Kidney (tissue), 14 donors: Measurements from ENCODE around the gene INTS14. TPM values are rescaled to one million over a fixed set of nuclear protein-coding genes. Genes with fewer than 3 reads are reported as not detected.
"Not testable (repeated sequence)": the region's sequence is repeated elsewhere in the genome, so short reads cannot be mapped to it uniquely, and the experiment has no call there.

Source experiments
- DNase-seq, 5 donors: peaks; one replicate each; pipeline ENCODE4 v3.0.0-alpha.2; 2013 to 2020
- FAIRE-seq: peaks from 2 replicates; lab custom pipeline; 2012; peaks lifted over from hg19 to GRCh38; lab: Jason Lieb, UNC
- H3K27ac ChIP-seq, 2 donors: one replicate each; pipeline ENCODE4 v1.7.0; 2013; ENCODE audit warnings: low read depth in 2 of 2, low read length in 2 of 2, inconsistent platforms in 1 of 2
- H3K27me3 ChIP-seq: one replicate; pipeline ENCODE4 v1.7.1; 2013; ENCODE audit warnings: low read length, inconsistent platforms; ENCODE audit not compliant: control insufficient read depth, insufficient read depth
- H3K36me3 ChIP-seq, 3 donors: one replicate each; pipeline versions ENCODE4 v1.7.0 to v1.7.1; 2013; ENCODE audit warnings: low read length in 3 of 3, control low read depth in 1 of 3, inconsistent platforms in 1 of 3; ENCODE audit not compliant: insufficient read depth in 3 of 3, control insufficient read depth in 2 of 3
- H3K4me1 ChIP-seq, 3 donors: one replicate each; pipeline versions ENCODE4 v1.7.0 to v1.7.1; 2013; ENCODE audit warnings: low read length in 3 of 3, inconsistent platforms in 1 of 3, low read depth in 1 of 3; ENCODE audit not compliant: control insufficient read depth in 2 of 3, insufficient read depth in 2 of 3
- H3K4me3 ChIP-seq, 3 donors: one replicate each; pipeline versions ENCODE4 v1.7.0 to v1.8.1; 2013; ENCODE audit warnings: low read length in 3 of 3, control low read depth in 1 of 3, inconsistent platforms in 1 of 3
- H3K9ac ChIP-seq, 3 donors: one replicate each; pipeline versions ENCODE4 v1.7.0 to v1.7.1; 2013; ENCODE audit warnings: low read length in 3 of 3, control low read depth in 1 of 3, inconsistent platforms in 1 of 3
- H3K9me3 ChIP-seq, 3 donors: one replicate each; pipeline versions ENCODE4 v1.7.0 to v1.7.1; 2013; ENCODE audit warnings: low read length in 3 of 3, control low read depth in 1 of 3, inconsistent platforms in 1 of 3; ENCODE audit not compliant: control insufficient read depth in 2 of 3, insufficient read depth in 1 of 3
- CTCF ChIP-seq: IDR thresholded peaks from 3 replicates; pipeline ENCODE4 v1.5.1; 2012; ENCODE audit warnings: mild to moderate bottlenecking, moderate library complexity, borderline replicate concordance; ENCODE audit not compliant: insufficient read depth; ENCODE audit errors: extremely low read depth
- intact Hi-C: fragments of 100-400 bp; cut with DNase I; formaldehyde crosslinking; loops from one replicate; pipeline ENCODE4 v1.11.1; 2022
- polyA plus RNA-seq: library from polyadenylated mRNA; stranded (reverse); fragments of 350-450 nt; fragmentation: Illumina TruSeq; extraction: RNeasy Lipid Tissue Mini Kit (QIAGEN cat#74804); gene quantifications from one replicate; pipeline ENCODE4 v1.2.3, GENCODE V29; 2014; ENCODE audit warnings: low read depth, low replicate concordance; ENCODE audit not compliant: insufficient read depth
- total RNA-seq: library from RNA; stranded (reverse); fragmentation: NEBNext Ultra II Directional; extraction: Animal tissue kit (Norgen Biotek cat#: 25700); gene quantifications from one replicate; pipeline ENCODE4 v1.2.1, GENCODE V29; 2021
- donor health status: control.
- donor health status: control.
- donor health status: control.
- donor health status: control.
- donor health status: control.
- donor health status: DM: yes; HTN: yes; CAD: no.
- donor health status: Normal renal cell carcinoma (clear cell type).

INTS14 gene
- total and polyA plus RNA-seq, 2 donors from 2014 or later = 27.8 to 37.1 TPM

GRCh38 chr15:65550681-65551098 lies 60.2 kb downstream of the INTS14 start:
- no peaks in the 10 kb centered on the region for H3K9me3 ChIP-seq
- peak in 1 of 5 donors; percentile 13 for DNase-seq
- no peak overlapping the region for H3K9ac ChIP-seq
- H3K36me3 ChIP-seq = peaks cover 0 to 2% (median 0%) of the 10 kb centered on the region in 3 donors
- H3K27ac ChIP-seq = peak overlapping the region in 1 of 2 donors; percentile 23
- no peak for TF ChIP-seq CTCF
- no peaks in the 10 kb centered on the region for H3K27me3 ChIP-seq
- intact Hi-C loops = no loop called here
- peaks cover 0 to 5% (median 0%) of the 10 kb centered on the region in 3 donors for H3K4me1 ChIP-seq
- no peak for FAIRE-seq
- peak overlapping the region in 1 of 3 donors; percentile 10 for H3K4me3 ChIP-seq

- H3K9me3 ChIP-seq, H3K27me3 ChIP-seq, H3K4me1 ChIP-seq, intact Hi-C loops, H3K4me3 ChIP-seq, H3K36me3 ChIP-seq, H3K9ac ChIP-seq, H3K27ac ChIP-seq, FAIRE-seq, DNase-seq: not testable (repeated sequence)
Measured at GRCh38 chr15:65549288-65549687, 61.6 kb downstream of the INTS14 start.

GRCh38 chr15:65547841-65548240 lies 63.1 kb downstream of the INTS14 start:
- Histone ChIP-seq H3K4me1 (peaks cover 0 to 5% (median 0%) of the 10 kb centered on the region in 3 donors), H3K27ac (no peak overlapping the region), H3K4me3 (no peak overlapping the region), H3K36me3 (no peaks in the 10 kb centered on the region), H3K9me3 (no peaks in the 10 kb centered on the region), H3K9ac (no peak overlapping the region), H3K27me3 (no peaks in the 10 kb centered on the region)
- FAIRE-seq (no peak), DNase-seq (no peak)
- TF ChIP-seq CTCF = no peak
- intact Hi-C loops = no loop called here

- intact Hi-C loops = no loop called here
- no peak overlapping the region for H3K9ac ChIP-seq
- no peak overlapping the region for H3K4me3 ChIP-seq
- H3K27ac ChIP-seq = no peak overlapping the region
- no peaks in the 10 kb centered on the region for H3K4me1 ChIP-seq
- H3K27me3 ChIP-seq = no peaks in the 10 kb centered on the region
- H3K36me3 ChIP-seq = no peaks in the 10 kb centered on the region
- TF ChIP-seq CTCF = no peak
- FAIRE-seq = no peak
- H3K9me3 ChIP-seq = no peaks in the 10 kb centered on the region
- DNase-seq = no peak
Measured at GRCh38 chr15:65541231-65541820, 69.6 kb downstream of the INTS14 start.
